Stomach (tissue), 4 donors: Measurements from ENCODE around the gene KCNK16.

Experiments used
- CTCF ChIP-seq, 7 experiments: fragments of 450-650 bp in 4 of 7; fragments of 200-600 bp in 3 of 7; sonication (generic) in 3 of 7; IDR thresholded peaks; one replicate each; pipeline ENCODE4 v1.5.1; 2016 to 2019; ENCODE audit warnings: antibody characterized with exemption in 7 of 7, control low read depth in 2 of 7, mild to moderate bottlenecking in 1 of 7
- EP300 ChIP-seq: sonication (generic); formaldehyde crosslinking; IDR thresholded peaks from one replicate; pipeline ENCODE4 v1.6.1; 2017; ENCODE audit warnings: antibody characterized with exemption
- POLR2A ChIP-seq, 4 donors: fragments of 450-650 bp; IDR thresholded peaks; one replicate each; pipeline ENCODE4 v1.6.1; 2016; ENCODE audit warnings: antibody characterized with exemption in 4 of 4, control low read depth in 2 of 4, mild to moderate bottlenecking in 1 of 4, moderate library complexity in 1 of 4
- POLR2AphosphoS5 ChIP-seq, 3 donors: sonication (generic); formaldehyde crosslinking; IDR thresholded peaks; one replicate each; pipeline ENCODE4 v1.6.1; 2016; ENCODE audit warnings: antibody characterized with exemption in 3 of 3

- TF ChIP-seq POLR2A (IDR thresholded peaks at IDR 0.05) (no peak), EP300 (no peak), CTCF (IDR thresholded peaks at IDR 0.05) (no peak), POLR2AphosphoS5 (IDR thresholded peaks at IDR 0.05) (no peak)
These were observed 37.9 kb upstream of the KCNK16 start for GRCh38 chr6:39360378-39360777.
